ENCODE measurements around the gene TBCK. TPM values are rescaled to one million over a fixed set of nuclear protein-coding genes. Genes with fewer than 3 reads are reported as not detected.

TBCK gene
- total RNA-seq, 1 experiment from 2014 or later = 22.3 TPM

- Histone ChIP-seq H3K36me3 (ENCODE audit: control insufficient read depth in 1 of 2, insufficient read depth in 2 of 2, low read length in 2 of 2) (no peaks in the 10 kb centered on the region), H3K9me3 (ENCODE audit: control insufficient read depth in 1 of 2, insufficient read depth in 1 of 2, low read depth in 1 of 2, low read length in 2 of 2) (no peaks in the 10 kb centered on the region), H3K9ac (ENCODE audit: low read length) (no peak overlapping the region), H3K4me3 (replicated peaks in 1 of 2; ENCODE audit: low read depth in 1 of 2, low read length in 2 of 2) (no peak overlapping the region), H3K4me1 (ENCODE audit: control insufficient read depth in 1 of 2, insufficient read depth in 2 of 2, low read length in 2 of 2) (no peaks in the 10 kb centered on the region), H3K9me2 (ENCODE audit: insufficient read depth) (no peaks in the 10 kb centered on the region), H4K20me1 (ENCODE audit: insufficient read depth) (no peaks in the 10 kb centered on the region), H3K27me3 (ENCODE audit: insufficient read depth, low read length) (no peaks in the 10 kb centered on the region), H3K4me2 (ENCODE audit: low read length) (no peak overlapping the region), H2AFZ (ENCODE audit: low read depth, low read length, poor library complexity, severe bottlenecking) (no peak overlapping the region), H3K79me2 (ENCODE audit: insufficient read depth, low read length) (no peaks in the 10 kb centered on the region; the same call in 1 of the 2 replicates), H3K27ac (ENCODE audit: low read depth, low read length) (no peak overlapping the region)
- intact Hi-C loops (cut with micrococcal nuclease) = no loop called here
- ATAC-seq (no peak), DNase-seq (ENCODE audit: low read depth, low spot score) (no peak)
- CTCF ChIA-PET = no interaction called here
- no TSS peak for BruUV-seq (replicated peaks)
- RAD21 ChIA-PET (ENCODE audit: low non-redundant PET in 1 of 2, low total read pairs in 2 of 2, uncharacterized antibody in 2 of 2, unreplicated experiment in 2 of 2) = no interaction called here
- POLR2A ChIA-PET = no interaction called here
- no peak for TF ChIP-seq SIN3A (IDR thresholded peaks at IDR 0.05; ENCODE audit: low read depth)
- TF ChIP-seq FOSL1 (IDR thresholded peaks at IDR 0.05; ENCODE audit: low read depth) = no peak
- no peak for TF ChIP-seq TCF7L2 (IDR thresholded peaks at IDR 0.05; ENCODE audit: borderline replicate concordance, extremely low read depth, insufficient read depth, insufficient read length)
- no peak for TF ChIP-seq JUND (IDR thresholded peaks at IDR 0.05)
- no peak for TF ChIP-seq CEBPB (IDR thresholded peaks at IDR 0.05; ENCODE audit: low read depth)
- no peak for TF ChIP-seq POLR2A (IDR thresholded peaks at IDR 0.05; ENCODE audit: borderline replicate concordance, extremely low read depth, insufficient read depth, insufficient read length)
- TF ChIP-seq EZH2phosphoT487 (IDR thresholded peaks at IDR 0.05; ENCODE audit: borderline replicate concordance) = no peak
- no peak for TF ChIP-seq ZBTB33 (IDR thresholded peaks at IDR 0.05; ENCODE audit: extremely low read depth, insufficient replicate concordance, low read length)
- no peak for TF ChIP-seq RAD21 (IDR thresholded peaks at IDR 0.05; ENCODE audit: low read depth)
- TF ChIP-seq SP1 (IDR thresholded peaks at IDR 0.05; ENCODE audit: low read depth) = no peak
These were observed 14.5 kb downstream of the TBCK start for GRCh38 chr4:106301393-106302061.
